HT1080 (cell line): ENCODE measurements around the gene ZNF670. TPM values are rescaled to one million over a fixed set of nuclear protein-coding genes. Genes with fewer than 3 reads are reported as not detected.
A peak's percentile ranks its signal among the peaks of the same experiment; 100 is the strongest.

ENCODE experiments used
- DNase-seq: peaks from one replicate; pipeline ENCODE4 v3.0.0-alpha.2; 2015; ENCODE audit warnings: low read depth
- total RNA-seq: library from RNA; depleted of rRNA; stranded (reverse); fragments of >200 nt; shearing (Covaris generic); gene quantifications from 2 replicates; pipeline ENCODE4 v1.2.3, GENCODE V29; 2014

The ZNF670 gene
- total RNA-seq, 1 experiment from 2014 or later: 3.6 TPM

DNA sequence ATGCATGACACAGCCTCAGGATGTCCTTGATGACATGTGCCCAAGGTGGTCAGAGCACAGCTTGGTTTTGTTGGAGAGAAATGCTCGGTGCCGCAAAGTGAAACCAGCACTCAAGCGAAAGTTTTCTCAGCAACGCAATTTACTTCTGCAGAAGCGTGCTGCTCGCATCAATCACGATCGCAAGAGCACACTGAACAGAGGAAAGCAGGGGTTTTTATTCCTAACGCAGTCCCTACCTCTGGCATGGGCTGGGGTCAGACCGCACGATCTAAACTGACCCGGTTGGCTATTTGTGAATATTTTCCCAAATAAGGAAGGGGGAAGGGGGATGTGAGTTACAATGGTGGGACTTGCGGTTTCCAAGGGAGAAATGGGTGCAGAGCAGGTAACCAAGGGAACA lies 26.4 kb upstream of the ZNF670 start:
- DNase-seq: no peak

DNA sequence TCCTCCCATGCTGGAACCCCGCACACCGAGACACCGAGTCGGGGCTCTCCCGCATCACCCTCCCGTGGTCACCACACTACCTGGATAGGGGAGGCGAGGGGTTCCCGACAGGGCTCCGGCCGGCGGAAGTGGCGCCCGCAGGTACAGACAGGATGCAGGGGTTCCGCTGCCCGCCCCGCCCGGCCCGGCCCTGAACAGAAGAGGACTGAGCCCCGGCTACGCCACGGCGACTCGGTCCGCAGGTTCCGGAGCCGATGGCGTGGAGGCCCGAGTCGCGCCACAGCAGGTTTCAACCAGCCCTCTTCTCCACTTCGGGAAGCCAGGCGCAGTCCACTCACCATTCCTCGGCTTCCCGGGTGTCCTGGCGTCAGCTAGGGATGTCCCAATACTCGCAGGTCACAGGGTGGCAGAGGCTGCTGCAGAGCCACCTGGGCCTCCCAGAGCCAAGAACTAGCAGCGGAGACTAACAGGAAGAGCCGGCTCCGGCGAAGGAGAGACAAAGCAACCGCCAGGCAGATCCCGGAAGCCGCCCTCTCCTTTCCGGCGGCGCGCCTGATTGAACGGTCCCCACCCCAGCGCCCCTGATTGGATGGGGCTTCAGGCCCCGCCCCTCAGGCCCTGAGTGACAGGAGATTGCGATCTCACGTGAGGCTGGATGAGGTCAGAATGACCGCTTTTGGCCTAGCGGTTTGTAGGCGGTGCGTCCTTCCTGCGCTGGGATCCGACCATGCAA lies 25.4 kb upstream of the ZNF670 start, which contains the start of gene ZNF669:
Gene ZNF669, minus strand, starts transcription at position 498 of the 733 bp plus-strand sequence. Its CDS starts 157 bp downstream, at position 341.
- DNase-seq: peak; percentile 90

GRCh38 chr1:247102381-247102780 lies 23.8 kb upstream of the ZNF670 start:
- DNase-seq: no peak

DNA sequence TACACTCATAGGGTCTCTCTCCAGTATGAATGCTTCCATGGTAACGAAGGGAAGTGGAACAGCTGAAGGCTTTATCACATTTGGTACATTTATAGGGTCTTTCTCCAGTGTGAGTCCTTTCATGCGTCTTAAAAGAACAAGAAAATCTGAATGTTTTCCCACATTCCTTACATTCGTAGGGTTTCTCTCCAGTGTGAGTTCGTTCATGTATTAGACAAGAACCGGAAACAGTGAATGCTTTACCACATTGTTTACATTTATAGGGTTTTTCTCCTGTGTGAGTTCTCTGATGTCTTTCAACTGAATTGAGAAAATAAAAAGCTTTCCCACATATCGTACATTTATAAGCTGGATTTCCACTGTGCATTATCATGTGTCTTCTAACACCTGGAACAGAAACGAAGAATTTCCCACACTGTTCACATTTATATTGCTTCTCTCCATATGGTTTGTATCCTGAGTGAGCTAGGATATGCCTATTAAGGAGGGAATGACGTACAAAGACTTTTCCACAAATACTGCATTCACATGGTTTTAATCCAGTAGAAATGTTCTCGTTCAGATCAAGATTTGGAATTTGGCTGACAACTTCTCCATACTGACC lies 22.2 kb upstream of the ZNF670 start:
- DNase-seq: no peak

- no peak for DNase-seq
Measured at GRCh38 chr1:247096958-247097357, 18.3 kb upstream of the ZNF670 start.

DNA sequence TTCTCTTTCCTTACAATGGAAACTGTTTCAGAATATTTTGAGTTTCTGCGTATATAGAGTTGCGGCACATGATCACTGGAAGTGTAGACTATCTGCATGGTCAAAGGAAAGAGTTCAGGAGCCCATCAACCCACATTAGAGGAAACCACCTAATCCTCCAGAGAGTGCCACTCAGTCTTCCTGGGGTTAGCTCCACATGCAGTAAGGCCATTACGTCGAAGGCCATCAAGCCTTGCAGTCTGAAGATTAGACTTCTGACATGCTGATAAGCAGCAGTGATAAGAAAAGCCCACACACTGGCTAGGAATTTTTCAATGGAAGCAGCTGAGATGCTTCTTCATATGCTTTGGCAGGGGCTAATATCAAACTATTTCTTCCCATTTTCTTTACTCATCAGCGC lies 17.9 kb upstream of the ZNF670 start:
- DNase-seq: no peak

- DNase-seq: no peak
Measured at GRCh38 chr1:247096112-247096511, 17.5 kb upstream of the ZNF670 start.

DNA sequence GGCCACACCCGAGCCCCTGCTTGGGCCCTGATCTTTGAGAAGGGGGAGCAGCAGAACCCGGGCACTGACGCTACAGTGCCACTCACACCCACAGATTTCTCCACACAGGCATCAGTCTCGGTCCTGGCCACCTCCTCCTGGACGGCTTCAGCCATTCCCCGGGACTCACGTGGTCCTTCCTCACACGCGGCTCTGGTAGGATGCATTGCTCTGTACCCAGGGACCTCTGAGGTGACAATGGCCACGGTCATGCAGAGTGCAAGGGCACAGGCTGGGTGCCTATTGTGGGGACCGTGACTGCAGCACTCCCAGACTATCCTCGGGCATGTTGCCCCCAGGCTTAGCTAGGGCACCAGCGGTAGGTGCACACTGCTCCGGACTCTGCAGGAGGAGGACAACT lies 11.8 kb upstream of the ZNF670 start:
- DNase-seq: no peak

DNA sequence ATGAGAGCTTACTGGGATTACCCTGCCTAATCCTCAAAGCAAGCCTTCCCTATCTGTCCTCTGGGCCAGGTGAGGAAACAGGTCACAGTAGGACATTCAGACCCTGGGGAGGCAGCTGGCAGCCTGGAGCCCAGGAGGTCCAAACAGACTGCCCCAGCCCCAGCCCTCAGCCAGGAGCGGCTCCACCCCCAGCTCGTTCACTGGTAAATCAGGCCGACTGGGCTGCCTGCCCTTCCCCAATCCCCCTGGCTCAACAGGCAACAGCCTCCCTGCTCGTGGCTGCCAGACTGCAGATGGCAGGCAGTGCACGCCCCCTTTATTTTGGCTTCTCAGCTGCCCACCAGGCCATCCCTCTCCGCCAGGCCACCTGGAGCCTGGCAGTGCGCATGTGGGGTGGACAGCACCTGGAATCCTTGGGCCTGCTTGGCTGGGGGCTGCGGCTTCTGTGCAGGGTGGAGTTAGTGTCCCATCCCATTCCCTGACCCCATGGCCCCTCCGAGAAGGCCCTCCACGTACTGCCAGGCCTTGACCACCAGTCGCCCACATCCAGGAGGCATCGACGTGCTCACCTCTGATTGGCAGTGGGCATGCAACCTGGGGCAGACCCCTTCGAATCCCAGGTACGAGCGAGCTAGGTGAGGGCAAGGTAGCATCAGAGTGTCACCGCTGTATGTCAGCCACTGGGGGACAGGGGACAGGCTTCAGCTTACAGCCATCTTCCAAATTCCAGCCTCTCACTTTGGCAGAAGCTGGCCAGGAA lies 11.2 kb upstream of the ZNF670 start:
- DNase-seq: no peak

DNA sequence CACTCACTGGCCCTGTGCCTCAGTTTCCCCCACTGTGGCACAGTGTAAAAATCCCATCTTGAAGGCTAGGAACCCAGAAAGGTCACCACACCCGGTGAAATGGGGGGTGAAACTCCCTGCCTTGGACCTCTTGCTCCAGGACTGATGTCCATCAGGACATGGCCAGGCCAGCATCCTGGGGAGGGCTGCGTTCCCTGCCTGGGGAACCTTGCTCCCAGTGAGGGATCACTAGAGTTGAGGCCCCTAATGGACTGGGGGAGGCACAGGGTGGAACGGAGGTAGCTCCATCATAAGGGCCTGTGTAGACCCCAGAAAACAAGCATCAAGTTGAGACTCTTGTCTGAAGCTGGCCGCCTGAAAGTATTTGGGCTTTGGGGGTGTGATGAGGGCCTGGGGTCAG lies 10.4 kb upstream of the ZNF670 start:
- no peak for DNase-seq

- no peak for DNase-seq
Measured at GRCh38 chr1:247087256-247087655, 8.6 kb upstream of the ZNF670 start.

GRCh38 chr1:247085310-247085709 lies 6.7 kb upstream of the ZNF670 start:
- DNase-seq: no peak

DNA sequence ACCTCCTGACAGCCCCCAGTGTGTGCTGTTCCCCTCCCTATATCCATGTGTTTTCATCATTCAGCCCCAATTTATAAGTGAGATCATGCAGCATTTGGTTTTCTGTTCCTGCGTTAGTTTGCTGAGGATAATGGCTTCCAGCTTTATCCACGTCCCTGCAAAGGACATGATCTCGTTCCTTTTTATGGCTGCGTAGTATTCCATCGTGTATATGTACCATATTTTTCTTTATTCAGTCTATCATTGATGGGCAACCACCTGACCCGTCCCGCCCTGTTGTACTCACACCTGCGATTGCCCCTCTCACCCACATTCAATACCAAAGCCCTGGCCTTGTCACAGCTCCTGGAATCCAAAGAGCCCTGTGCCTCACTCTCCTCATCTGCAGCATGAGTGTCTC lies 6.2 kb upstream of the ZNF670 start:
- DNase-seq: no peak

- DNase-seq: no peak
Measured at GRCh38 chr1:247079141-247079874, 697 bp upstream of the ZNF670 start.

- peak; percentile 4 for DNase-seq
Measured at GRCh38 chr1:247077876-247078257, 744 bp downstream of the ZNF670 start.

- DNase-seq: peak; percentile 3
Measured at GRCh38 chr1:247077213-247077612, 1.4 kb downstream of the ZNF670 start.

- no peak for DNase-seq
Measured at GRCh38 chr1:247070645-247071044, 8.0 kb downstream of the ZNF670 start.

- no peak for DNase-seq
Measured at GRCh38 chr1:247064304-247064703, 14.3 kb downstream of the ZNF670 start.

DNA sequence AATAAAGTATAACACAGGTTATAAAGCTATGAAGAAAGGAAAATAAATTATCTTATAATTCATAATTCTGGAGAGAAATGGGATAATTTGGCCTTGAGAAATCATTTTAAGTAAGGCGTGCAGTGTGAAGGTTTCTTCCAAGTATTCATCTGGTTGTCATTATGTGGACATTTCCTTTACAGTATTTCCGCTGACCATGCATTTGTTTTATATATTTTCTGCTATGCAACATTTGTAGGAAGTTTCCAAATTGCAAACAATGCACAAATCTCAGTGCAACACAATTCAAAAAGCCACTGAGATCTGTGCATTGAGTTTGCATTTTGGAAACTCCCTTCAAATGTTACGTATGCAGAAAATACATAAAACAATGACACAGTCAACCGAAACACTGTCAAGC lies 17.8 kb downstream of the ZNF670 start:
- no peak for DNase-seq

- no peak for DNase-seq
Measured at GRCh38 chr1:247056071-247056470, 22.5 kb downstream of the ZNF670 start.

DNA sequence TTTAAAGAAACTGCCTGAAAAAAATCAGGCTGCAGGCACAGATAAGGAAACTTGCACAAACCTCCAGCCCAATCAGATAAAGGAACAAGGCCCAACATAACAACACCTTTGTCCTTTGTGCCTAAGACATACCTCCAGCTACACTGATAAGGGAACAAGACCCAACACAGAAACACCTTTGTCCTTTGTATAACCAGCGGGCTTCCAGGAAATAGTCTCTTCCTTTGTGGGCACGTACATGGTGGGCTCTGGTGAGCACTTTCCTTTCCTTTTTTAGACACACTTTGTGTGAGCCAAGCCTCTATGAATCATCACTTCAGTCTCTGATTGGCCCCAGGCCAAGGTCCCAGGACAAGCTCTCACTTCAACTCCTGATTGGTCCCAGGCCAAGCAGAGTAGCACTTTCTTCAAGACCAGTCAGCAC lies 23.6 kb downstream of the ZNF670 start:
- peak; percentile 74 for DNase-seq

- DNase-seq: no peak
Measured at GRCh38 chr1:247047702-247048101, 30.9 kb downstream of the ZNF670 start.
